Loucy (cell line): ENCODE data around the gene PABPC1L2B.
"Not testable (repeated sequence)": the region's sequence is repeated elsewhere in the genome, so short reads cannot be mapped to it uniquely, and the experiment has no call there.

ENCODE experiments used
- EZH2phosphoT487 ChIP-seq: fragments of 200-600 bp; IDR thresholded peaks from 2 replicates; pipeline ENCODE4 v1.6.1; 2018; ENCODE audit warnings: antibody characterized with exemption, mild to moderate bottlenecking, moderate library complexity, borderline replicate concordance
- TF ChIP-seq, protein P1 (sequence below): fragments of 200-600 bp; sonication (generic); conservative IDR thresholded peaks from 2 replicates; pipeline ENCODE4 v1.5.1; 2014; ENCODE audit warnings: mild to moderate bottlenecking, antibody characterized with exemption, low read length

DNA sequence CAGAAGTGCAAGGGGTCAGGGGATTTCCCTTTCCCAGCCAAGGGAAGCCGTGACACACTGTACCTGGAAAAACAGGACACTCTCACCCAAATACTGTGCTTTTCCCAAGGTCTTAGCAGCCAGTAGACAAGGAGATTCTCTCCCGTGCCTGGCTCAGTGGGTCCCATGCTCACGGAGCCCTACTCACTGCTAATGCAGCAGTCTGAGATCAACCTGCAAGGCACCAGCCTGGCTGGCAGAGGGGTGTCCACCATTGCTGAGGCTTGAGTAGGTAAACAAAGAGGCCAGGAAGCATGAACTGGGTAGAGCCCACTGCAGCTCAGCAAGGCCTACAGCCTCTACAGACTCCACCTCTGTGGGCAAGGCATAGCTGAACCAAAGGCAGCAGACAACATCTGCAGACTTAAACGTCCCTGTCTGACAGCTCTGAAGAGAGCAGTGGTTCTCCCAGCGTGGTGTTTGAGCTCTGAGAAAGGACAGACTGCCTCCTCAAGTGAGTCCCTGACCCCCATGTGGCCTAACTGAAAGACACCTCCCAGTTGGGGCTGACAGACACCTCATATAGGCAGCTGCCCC, 21.8 kb upstream of the PABPC1L2B start:
- TF ChIP-seq, protein P1, sequence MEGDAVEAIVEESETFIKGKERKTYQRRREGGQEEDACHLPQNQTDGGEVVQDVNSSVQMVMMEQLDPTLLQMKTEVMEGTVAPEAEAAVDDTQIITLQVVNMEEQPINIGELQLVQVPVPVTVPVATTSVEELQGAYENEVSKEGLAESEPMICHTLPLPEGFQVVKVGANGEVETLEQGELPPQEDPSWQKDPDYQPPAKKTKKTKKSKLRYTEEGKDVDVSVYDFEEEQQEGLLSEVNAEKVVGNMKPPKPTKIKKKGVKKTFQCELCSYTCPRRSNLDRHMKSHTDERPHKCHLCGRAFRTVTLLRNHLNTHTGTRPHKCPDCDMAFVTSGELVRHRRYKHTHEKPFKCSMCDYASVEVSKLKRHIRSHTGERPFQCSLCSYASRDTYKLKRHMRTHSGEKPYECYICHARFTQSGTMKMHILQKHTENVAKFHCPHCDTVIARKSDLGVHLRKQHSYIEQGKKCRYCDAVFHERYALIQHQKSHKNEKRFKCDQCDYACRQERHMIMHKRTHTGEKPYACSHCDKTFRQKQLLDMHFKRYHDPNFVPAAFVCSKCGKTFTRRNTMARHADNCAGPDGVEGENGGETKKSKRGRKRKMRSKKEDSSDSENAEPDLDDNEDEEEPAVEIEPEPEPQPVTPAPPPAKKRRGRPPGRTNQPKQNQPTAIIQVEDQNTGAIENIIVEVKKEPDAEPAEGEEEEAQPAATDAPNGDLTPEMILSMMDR = not testable (repeated sequence)
- TF ChIP-seq EZH2phosphoT487 = not testable (repeated sequence)
